PFSK-1 (cell line): ENCODE results near the gene LDAH.

Experiments
- FOXP2 ChIP-seq: optimal IDR thresholded peaks from 2 replicates; pipeline ENCODE3; 2011; ENCODE audit warnings: borderline replicate concordance, control low read depth, inconsistent platforms; ENCODE audit not compliant: insufficient read depth; ENCODE audit errors: extremely low read length, extremely low read depth
- POLR2AphosphoS5 ChIP-seq: IDR thresholded peaks from 2 replicates; pipeline ENCODE4 v1.6.1; 2012; ENCODE audit warnings: low read depth, mild to moderate bottlenecking, control low read depth, low read length, moderate library complexity
- SIN3A ChIP-seq: IDR thresholded peaks from 2 replicates; pipeline ENCODE4 v1.6.1; 2012; ENCODE audit warnings: mild to moderate bottlenecking, low read length, moderate library complexity, borderline replicate concordance; ENCODE audit not compliant: insufficient read depth
- TAF1 ChIP-seq: IDR thresholded peaks from 2 replicates; pipeline ENCODE4 v1.6.1; 2012; ENCODE audit warnings: low read length, control low read depth, borderline replicate concordance; ENCODE audit not compliant: insufficient read depth
- TF ChIP-seq, protein P1 (sequence below), 2 experiments: IDR thresholded peaks; 2 replicates each; pipeline versions ENCODE4 v1.6.1 to v1.8.0; 2011 to 2012; ENCODE audit warnings: low read depth in 2 of 2, low read length in 2 of 2, control low read depth in 1 of 2, inconsistent platforms in 1 of 2, mild to moderate bottlenecking in 1 of 2, moderate library complexity in 1 of 2; ENCODE audit not compliant: insufficient read depth in 1 of 2

DNA sequence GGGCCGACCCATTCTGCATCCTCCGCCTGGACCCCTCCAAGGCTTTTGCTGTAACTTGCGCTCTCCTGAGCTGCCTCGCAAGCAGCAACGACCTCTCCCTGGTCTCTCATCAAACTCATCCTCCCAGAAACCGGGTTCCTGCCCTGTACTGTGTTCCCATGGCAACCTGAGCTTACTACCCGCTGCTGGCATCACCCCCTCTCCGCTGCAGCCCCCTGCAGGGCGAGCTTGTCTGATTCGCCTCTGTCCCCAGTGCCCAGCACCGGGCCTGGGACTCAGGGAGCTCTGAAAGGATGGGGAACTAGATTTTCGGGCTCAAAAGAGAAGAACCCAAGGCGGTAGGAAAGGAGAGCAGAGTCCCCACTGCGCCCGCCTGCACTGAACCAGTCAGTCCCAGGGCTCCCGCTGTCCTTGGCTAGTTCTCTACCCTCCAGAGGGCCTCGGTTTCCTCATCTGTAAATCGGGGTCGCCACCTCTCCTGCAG, 172.5 kb downstream of the LDAH start:
- TF ChIP-seq POLR2AphosphoS5 = no peak
- no peak for TF ChIP-seq TAF1
- no peak for TF ChIP-seq SIN3A
- TF ChIP-seq, protein P1, sequence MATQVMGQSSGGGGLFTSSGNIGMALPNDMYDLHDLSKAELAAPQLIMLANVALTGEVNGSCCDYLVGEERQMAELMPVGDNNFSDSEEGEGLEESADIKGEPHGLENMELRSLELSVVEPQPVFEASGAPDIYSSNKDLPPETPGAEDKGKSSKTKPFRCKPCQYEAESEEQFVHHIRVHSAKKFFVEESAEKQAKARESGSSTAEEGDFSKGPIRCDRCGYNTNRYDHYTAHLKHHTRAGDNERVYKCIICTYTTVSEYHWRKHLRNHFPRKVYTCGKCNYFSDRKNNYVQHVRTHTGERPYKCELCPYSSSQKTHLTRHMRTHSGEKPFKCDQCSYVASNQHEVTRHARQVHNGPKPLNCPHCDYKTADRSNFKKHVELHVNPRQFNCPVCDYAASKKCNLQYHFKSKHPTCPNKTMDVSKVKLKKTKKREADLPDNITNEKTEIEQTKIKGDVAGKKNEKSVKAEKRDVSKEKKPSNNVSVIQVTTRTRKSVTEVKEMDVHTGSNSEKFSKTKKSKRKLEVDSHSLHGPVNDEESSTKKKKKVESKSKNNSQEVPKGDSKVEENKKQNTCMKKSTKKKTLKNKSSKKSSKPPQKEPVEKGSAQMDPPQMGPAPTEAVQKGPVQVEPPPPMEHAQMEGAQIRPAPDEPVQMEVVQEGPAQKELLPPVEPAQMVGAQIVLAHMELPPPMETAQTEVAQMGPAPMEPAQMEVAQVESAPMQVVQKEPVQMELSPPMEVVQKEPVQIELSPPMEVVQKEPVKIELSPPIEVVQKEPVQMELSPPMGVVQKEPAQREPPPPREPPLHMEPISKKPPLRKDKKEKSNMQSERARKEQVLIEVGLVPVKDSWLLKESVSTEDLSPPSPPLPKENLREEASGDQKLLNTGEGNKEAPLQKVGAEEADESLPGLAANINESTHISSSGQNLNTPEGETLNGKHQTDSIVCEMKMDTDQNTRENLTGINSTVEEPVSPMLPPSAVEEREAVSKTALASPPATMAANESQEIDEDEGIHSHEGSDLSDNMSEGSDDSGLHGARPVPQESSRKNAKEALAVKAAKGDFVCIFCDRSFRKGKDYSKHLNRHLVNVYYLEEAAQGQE (IDR thresholded peaks at IDR 0.05; ENCODE audit: insufficient read depth in 1 of 2, low read depth in 2 of 2, low read length in 2 of 2) = no peak
- no peak for TF ChIP-seq FOXP2
